ENCODE measurements around the gene CDKN1C.

CDKN1C gene

GRCh38 chr11:2901854-2902783, 16.5 kb upstream of the CDKN1C start:
- Histone ChIP-seq H3K4me3 (ENCODE audit: low read length) (peak overlapping the region; percentile 92), H3F3A (ENCODE audit: insufficient read depth, low read length) (0 out of 2 replicates have a peak, but pooled peaks cover 2% of the 10 kb centered on the region), H3K27me3 (replicated peaks; ENCODE audit: insufficient read depth, low read length) (no peaks in the 10 kb centered on the region), H3K36me3 (replicated peaks; ENCODE audit: insufficient read depth, low read length) (no peaks in the 10 kb centered on the region), H3K79me2 (ENCODE audit: low read length) (no peaks in the 10 kb centered on the region), H3K4me2 (ENCODE audit: low read depth, low read length) (peak overlapping the region; percentile 91), H3K27ac (ENCODE audit: low read length) (peak overlapping the region; percentile 56; the same call in 1 of the 2 replicates), H2AFZ (ENCODE audit: low read length) (peak overlapping the region; percentile 93), H3K9me3 (replicated peaks; ENCODE audit: insufficient read depth, low read length) (no peaks in the 10 kb centered on the region), H3K4me1 (ENCODE audit: low read length) (peaks cover 20% of the 10 kb centered on the region), H3K9me2 (replicated peaks; ENCODE audit: insufficient read depth, low read length) (no peaks in the 10 kb centered on the region), H4K20me1 (ENCODE audit: insufficient read depth, low read length) (no peaks in the 10 kb centered on the region), H3K9ac (ENCODE audit: low read length) (peak overlapping the region; percentile 91)
- DNase-seq: peak; percentile 98
- TF ChIP-seq EZH2phosphoT487 (IDR thresholded peaks at IDR 0.05; ENCODE audit: low read length) (no peak), EZH2 (optimal IDR thresholded peaks at IDR 0.05; ENCODE audit: low read depth, low read length) (no peak), CTCF (IDR thresholded peaks at IDR 0.05; ENCODE audit: low read length) (no peak)

- Histone ChIP-seq H3K36me3 (replicated peaks; ENCODE audit: insufficient read depth, low read length) (no peaks in the 10 kb centered on the region), H3K4me3 (ENCODE audit: low read length) (peak overlapping the region; percentile 92), H3K27ac (ENCODE audit: low read length) (no peak overlapping the region), H2AFZ (ENCODE audit: low read length) (peak overlapping the region; percentile 75), H3K4me1 (ENCODE audit: low read length) (peaks cover 20% of the 10 kb centered on the region), H4K20me1 (ENCODE audit: insufficient read depth, low read length) (no peaks in the 10 kb centered on the region), H3K9me3 (replicated peaks; ENCODE audit: insufficient read depth, low read length) (no peaks in the 10 kb centered on the region), H3K4me2 (ENCODE audit: low read depth, low read length) (peak overlapping the region; percentile 91), H3K9ac (ENCODE audit: low read length) (peak overlapping the region; percentile 68), H3F3A (ENCODE audit: insufficient read depth, low read length) (0 out of 2 replicates have a peak, but pooled peaks cover 2% of the 10 kb centered on the region), H3K27me3 (replicated peaks; ENCODE audit: insufficient read depth, low read length) (no peaks in the 10 kb centered on the region), H3K9me2 (replicated peaks; ENCODE audit: insufficient read depth, low read length) (no peaks in the 10 kb centered on the region), H3K79me2 (ENCODE audit: low read length) (no peaks in the 10 kb centered on the region)
- no peak for DNase-seq
- TF ChIP-seq EZH2 (optimal IDR thresholded peaks at IDR 0.05; ENCODE audit: low read depth, low read length) (no peak), EZH2phosphoT487 (IDR thresholded peaks at IDR 0.05; ENCODE audit: low read length) (no peak), CTCF (IDR thresholded peaks at IDR 0.05; ENCODE audit: low read length) (no peak)
These were observed 15.7 kb upstream of the CDKN1C start for GRCh38 chr11:2901196-2901796.

- H3K4me1 ChIP-seq (ENCODE audit: low read length): peaks cover 20% of the 10 kb centered on the region
- H3K27me3 ChIP-seq (replicated peaks; ENCODE audit: insufficient read depth, low read length): no peaks in the 10 kb centered on the region
- TF ChIP-seq EZH2 (optimal IDR thresholded peaks at IDR 0.05; ENCODE audit: low read depth, low read length) (no peak), CTCF (IDR thresholded peaks at IDR 0.05; ENCODE audit: low read length) (no peak), EZH2phosphoT487 (IDR thresholded peaks at IDR 0.05; ENCODE audit: low read length) (no peak)
- H3K36me3 ChIP-seq (replicated peaks; ENCODE audit: insufficient read depth, low read length): no peaks in the 10 kb centered on the region
- no peaks in the 10 kb centered on the region for H3K9me3 ChIP-seq (replicated peaks; ENCODE audit: insufficient read depth, low read length)
- H4K20me1 ChIP-seq (ENCODE audit: insufficient read depth, low read length): no peaks in the 10 kb centered on the region
- H3K4me3 ChIP-seq (ENCODE audit: low read length): no peak overlapping the region
- 0 out of 2 replicates have a peak, but pooled peaks cover 2% of the 10 kb centered on the region for H3F3A ChIP-seq (ENCODE audit: insufficient read depth, low read length)
- H3K27ac ChIP-seq (ENCODE audit: low read length): peak overlapping the region; percentile 33; the same call in 1 of the 2 replicates
- no peak overlapping the region for H3K9ac ChIP-seq (ENCODE audit: low read length)
- no peak overlapping the region; the same call in 1 of the 2 replicates for H3K4me2 ChIP-seq (ENCODE audit: low read depth, low read length)
- DNase-seq: no peak
- H3K79me2 ChIP-seq (ENCODE audit: low read length): no peaks in the 10 kb centered on the region
- no peaks in the 10 kb centered on the region for H3K9me2 ChIP-seq (replicated peaks; ENCODE audit: insufficient read depth, low read length)
- H2AFZ ChIP-seq (ENCODE audit: low read length): peak overlapping the region; percentile 47; the same call in 1 of the 2 replicates
These were observed 13.7 kb upstream of the CDKN1C start for GRCh38 chr11:2899080-2899783.

All from MM.1S (cell line).